HepG2 (cell line): ENCODE measurements around the gene HBQ1. TPM values are rescaled to one million over a fixed set of nuclear protein-coding genes. Genes with fewer than 3 reads are reported as not detected.

Experiments used
- CERS6 ChIP-seq: sonication (generic); formaldehyde crosslinking; IDR thresholded peaks from 2 replicates; pipeline ENCODE4 v1.5.0; 2020; ENCODE audit warnings: missing genetic modification reagents
- DPF2 ChIP-seq: sonication (generic); formaldehyde crosslinking; IDR thresholded peaks from 2 replicates; pipeline ENCODE4 v1.4.0; 2020; ENCODE audit warnings: mild to moderate bottlenecking, low read depth, missing genetic modification reagents, borderline replicate concordance
- FUBP1 ChIP-seq: sonication (generic); formaldehyde crosslinking; IDR thresholded peaks from 2 replicates; pipeline ENCODE4 v1.5.1; 2020; ENCODE audit warnings: missing genetic modification reagents, mild to moderate bottlenecking, borderline replicate concordance
- GLI4 ChIP-seq: sonication (generic); formaldehyde crosslinking; IDR thresholded peaks from 2 replicates; pipeline ENCODE4 v1.5.1; 2020; ENCODE audit warnings: missing genetic modification reagents, mild to moderate bottlenecking, moderate library complexity, borderline replicate concordance
- HIVEP1 ChIP-seq: sonication (generic); formaldehyde crosslinking; IDR thresholded peaks from 2 replicates; pipeline ENCODE4 v1.4.0; 2020; ENCODE audit warnings: mild to moderate bottlenecking, missing genetic modification reagents
- KMT2A ChIP-seq: sonication (generic); formaldehyde crosslinking; IDR thresholded peaks from 2 replicates; pipeline ENCODE4 v1.4.0; 2020; ENCODE audit warnings: missing genetic modification reagents
- MIER2 ChIP-seq: IDR thresholded peaks from 2 replicates; pipeline ENCODE4 v1.6.1; 2016; ENCODE audit warnings: missing biosample characterization, missing genetic modification reagents
- PHF20 ChIP-seq: sonication (generic); formaldehyde crosslinking; IDR thresholded peaks from 2 replicates; pipeline ENCODE4 v1.5.0; 2020; ENCODE audit warnings: mild to moderate bottlenecking, missing genetic modification reagents
- PHF21A ChIP-seq: sonication (generic); formaldehyde crosslinking; IDR thresholded peaks from 2 replicates; pipeline ENCODE4 v1.5.0; 2020; ENCODE audit warnings: mild to moderate bottlenecking, missing genetic modification reagents
- REST ChIP-seq, 2 experiments: IDR thresholded peaks; 2 replicates each; pipeline ENCODE4 v1.6.1; 2011 to 2012; ENCODE audit warnings: low read length in 2 of 2, borderline replicate concordance in 1 of 2, low read depth in 1 of 2, mild to moderate bottlenecking in 1 of 2, moderate library complexity in 1 of 2
- SP140L ChIP-seq: sonication (generic); formaldehyde crosslinking; IDR thresholded peaks from 2 replicates; pipeline ENCODE4 v1.4.0; 2020; ENCODE audit warnings: missing genetic modification reagents, borderline replicate concordance
- TIGD3 ChIP-seq: sonication (generic); formaldehyde crosslinking; IDR thresholded peaks from 2 replicates; pipeline ENCODE4 v1.5.1; 2020; ENCODE audit warnings: mild to moderate bottlenecking, missing genetic modification reagents, borderline replicate concordance
- TMF1 ChIP-seq: sonication (generic); formaldehyde crosslinking; IDR thresholded peaks from 2 replicates; pipeline ENCODE4 v1.8.1; 2022; ENCODE audit warnings: low read depth, missing genetic modification reagents
- TSC22D2 ChIP-seq: sonication (generic); formaldehyde crosslinking; IDR thresholded peaks from 2 replicates; pipeline ENCODE4 v1.5.1; 2020; ENCODE audit warnings: missing genetic modification reagents, mild to moderate bottlenecking, borderline replicate concordance
- XBP1 ChIP-seq: sonication (generic); formaldehyde crosslinking; IDR thresholded peaks from 2 replicates; pipeline ENCODE4 v1.5.0; 2020; ENCODE audit warnings: missing genetic modification reagents
- ZBTB43 ChIP-seq: sonication (generic); formaldehyde crosslinking; conservative IDR thresholded peaks from 2 replicates; pipeline ENCODE4 v1.4.0; 2020; ENCODE audit warnings: missing genetic modification reagents
- ZNF143 ChIP-seq: sonication (generic); formaldehyde crosslinking; IDR thresholded peaks from 2 replicates; pipeline ENCODE4 v1.4.0; 2020; ENCODE audit warnings: missing genetic modification reagents
- ZNF589 ChIP-seq: sonication (generic); formaldehyde crosslinking; conservative IDR thresholded peaks from 2 replicates; pipeline ENCODE4 v1.8.0; 2022; ENCODE audit warnings: mild to moderate bottlenecking, moderate library complexity, missing genetic modification reagents
- ZNF7 ChIP-seq: IDR thresholded peaks from 2 replicates; pipeline ENCODE4 v1.6.1; 2016; ENCODE audit warnings: missing biosample characterization, missing genetic modification reagents
- polyA plus RNA-seq, 8 experiments: library from polyadenylated mRNA; depleted of rRNA in 3 of 8; stranded (reverse) in 7 of 8; unstranded in 1 of 8; fragments of >200 nt; fragmentation: Illumina TruSeq in 4 of 8; extraction: Trizol in 4 of 8; gene quantifications; 2 replicates each; pipeline versions ENCODE4 v1.2.1 to v1.2.3, GENCODE V29; 2011 to 2016; ENCODE audit warnings: low read depth in 4 of 8, missing spikeins in 1 of 8, mixed read lengths in 1 of 8; ENCODE audit not compliant: insufficient read depth in 1 of 8
- total RNA-seq, 5 experiments: library from RNA; depleted of rRNA; stranded (reverse); fragments of >200 nt; fragmentation: Illumina TruSeq; extraction: Trizol; gene quantifications; 2 replicates each; pipeline ENCODE4 v1.2.3, GENCODE V29; 2016; ENCODE audit warnings: low read depth in 1 of 5

Gene HBQ1
- total and polyA plus RNA-seq, 2 of the 13 experiments (the other 11 are each of a cell fraction or from before 2014, with no cell fraction given): 4.9 to 7.4 TPM

- no peak for TF ChIP-seq FUBP1 (CRISPR knock-in tag)
- TF ChIP-seq REST (IDR thresholded peaks at IDR 0.05; ENCODE audit: borderline replicate concordance in 1 of 2, low read depth in 1 of 2, low read length in 2 of 2): no peak
- TF ChIP-seq TMF1 (CRISPR knock-in tag): peak; percentile 99
- no peak; the same call in 1 of the 2 replicates for TF ChIP-seq XBP1 (CRISPR knock-in tag)
- peak; percentile 32; the same call in 1 of the 2 replicates for TF ChIP-seq PHF21A
- TF ChIP-seq PHF20 (CRISPR knock-in tag): peak; percentile 91
- peak; percentile 99 for TF ChIP-seq ZNF143
- no peak for TF ChIP-seq ZNF7 (CRISPR knock-in tag)
- TF ChIP-seq DPF2 (CRISPR knock-in tag): no peak
- no peak for TF ChIP-seq SP140L (CRISPR knock-in tag)
- peak; percentile 95 for TF ChIP-seq GLI4
- 0 out of 2 replicates have a peak, but pooled peaks have one; percentile 61 for TF ChIP-seq MIER2 (CRISPR knock-in tag)
- peak; percentile 89 for TF ChIP-seq HIVEP1
- peak; percentile 99 for TF ChIP-seq TIGD3 (CRISPR knock-in tag)
- TF ChIP-seq CERS6: no peak
- peak; percentile 92 for TF ChIP-seq ZBTB43 (CRISPR knock-in tag)
- peak; percentile 94 for TF ChIP-seq KMT2A (CRISPR knock-in tag)
- TF ChIP-seq ZNF589 (CRISPR knock-in tag): peak; percentile 92
- peak; percentile 97 for TF ChIP-seq TSC22D2 (CRISPR knock-in tag)
Measured at GRCh38 chr16:228852-229730, 48.8 kb downstream of the HBQ1 start, which contains the start of gene LUC7L (continued).
